Nephron progenitor cell (in vitro differentiated cells): Measurements from ENCODE around the gene RNF111.

Experiments
- DNase-seq: peaks from one replicate; pipeline ENCODE4 v3.0.0; 2021
- H3K27ac Mint-ChIP-seq: 2 replicates; pipeline ENCODE4 v1.8.0; 2021; ENCODE audit warnings: mild to moderate bottlenecking, moderate library complexity, mixed read lengths
- H3K27me3 Mint-ChIP-seq: 2 replicates; pipeline ENCODE4 v1.8.0; 2021; ENCODE audit warnings: mild to moderate bottlenecking, low read depth, mixed read lengths; ENCODE audit not compliant: poor library complexity
- H3K36me3 Mint-ChIP-seq: 2 replicates; pipeline ENCODE4 v1.8.0; 2021; ENCODE audit warnings: low read depth, mixed read lengths
- H3K4me1 Mint-ChIP-seq: 2 replicates; pipeline ENCODE4 v1.8.0; 2021; ENCODE audit warnings: mixed read lengths
- H3K4me3 Mint-ChIP-seq: 2 replicates; pipeline ENCODE4 v1.8.0; 2021; ENCODE audit warnings: mild to moderate bottlenecking, moderate library complexity, mixed read lengths
- H3K9me3 Mint-ChIP-seq: 2 replicates; pipeline ENCODE4 v1.8.0; 2021; ENCODE audit warnings: mild to moderate bottlenecking, moderate library complexity, mixed read lengths
- CTCF ChIP-seq: fragments of 200-600 bp; sonication (generic); IDR thresholded peaks from 2 replicates; pipeline ENCODE4 v1.5.0; 2021; ENCODE audit warnings: antibody characterized with exemption

Gene RNF111

GRCh38 chr15:59131969-59132562, 144.6 kb downstream of the RNF111 start:
- Mint-ChIP-seq H3K4me3 (no peak overlapping the region), H3K27me3 (no peaks in the 10 kb centered on the region), H3K4me1 (peaks cover 6% of the 10 kb centered on the region), H3K36me3 (peaks cover 97% of the 10 kb centered on the region), H3K27ac (no peak overlapping the region), H3K9me3 (peaks cover 37% of the 10 kb centered on the region)
- no peak for DNase-seq
- TF ChIP-seq CTCF = no peak

GRCh38 chr15:59133929-59134427, 146.5 kb downstream of the RNF111 start:
- no peak for TF ChIP-seq CTCF
- peaks cover 18% of the 10 kb centered on the region for H3K9me3 Mint-ChIP-seq
- no peaks in the 10 kb centered on the region for H3K27me3 Mint-ChIP-seq
- no peak overlapping the region for H3K4me3 Mint-ChIP-seq
- peaks cover 6% of the 10 kb centered on the region for H3K4me1 Mint-ChIP-seq
- no peak overlapping the region for H3K27ac Mint-ChIP-seq
- H3K36me3 Mint-ChIP-seq = peaks cover 97% of the 10 kb centered on the region
- DNase-seq = no peak

- H3K9me3 Mint-ChIP-seq = no peaks in the 10 kb centered on the region
- TF ChIP-seq CTCF = no peak
- no peak overlapping the region for H3K4me3 Mint-ChIP-seq
- no peak for DNase-seq
- H3K27ac Mint-ChIP-seq = peak overlapping the region; percentile 62
- peaks cover 88% of the 10 kb centered on the region for H3K36me3 Mint-ChIP-seq
- peaks cover 6% of the 10 kb centered on the region for H3K4me1 Mint-ChIP-seq
- H3K27me3 Mint-ChIP-seq = no peaks in the 10 kb centered on the region
These were observed 150.1 kb downstream of the RNF111 start for GRCh38 chr15:59137566-59137965.

- Mint-ChIP-seq H3K27me3 (peaks cover 2% of the 10 kb centered on the region), H3K9me3 (no peaks in the 10 kb centered on the region), H3K4me3 (no peak overlapping the region), H3K27ac (no peak overlapping the region), H3K4me1 (peaks cover 6% of the 10 kb centered on the region), H3K36me3 (peaks cover 85% of the 10 kb centered on the region)
- peak; percentile 45 for TF ChIP-seq CTCF
- peak; percentile 42 for DNase-seq
These were observed 150.8 kb downstream of the RNF111 start for GRCh38 chr15:59138243-59138642.

GRCh38 chr15:59140422-59141226, 153.2 kb downstream of the RNF111 start:
- H3K27ac Mint-ChIP-seq = peak overlapping the region; percentile 51
- H3K4me1 Mint-ChIP-seq = no peaks in the 10 kb centered on the region
- H3K4me3 Mint-ChIP-seq = no peak overlapping the region

More at GRCh38 chr15:59140422-59141226, 153.2 kb downstream of the RNF111 start:
- peaks cover 69% of the 10 kb centered on the region for H3K36me3 Mint-ChIP-seq
- no peaks in the 10 kb centered on the region for H3K9me3 Mint-ChIP-seq
- peaks cover 2% of the 10 kb centered on the region for H3K27me3 Mint-ChIP-seq
- no peak for TF ChIP-seq CTCF
- no peak for DNase-seq
